HepG2 (cell line): ENCODE results near the gene ACYP2. TPM values are rescaled to one million over a fixed set of nuclear protein-coding genes. Genes with fewer than 3 reads are reported as not detected.
"Not testable (repeated sequence)": the region's sequence is repeated elsewhere in the genome, so short reads cannot be mapped to it uniquely, and the experiment has no call there.

Source experiments
- ATAC-seq: fragments of 200-7000 bp; cut with Tn5 transposase; 3 replicates; pipeline ENCODE4 v1.9.1; 2020; ENCODE audit warnings: mild to moderate bottlenecking, moderate library complexity
- BruUV-seq: library from RNA; stranded (reverse); fragments of 400-500 nt; replicated peaks from 2 replicates; lab custom pipeline; 2021; lab: Mats Ljungman, UMichigan
- CTCF ChIA-PET: fragments of 300-600 bp; formaldehyde crosslinking; extraction: SDS; loops from one replicate; lab custom pipeline; 2021; ENCODE audit warnings: low total read pairs, inconsistent platforms, low intra/inter-chr PET ratio; lab: Yijun Ruan, JAX
- POLR2A ChIA-PET: fragments of 350-600 bp; sonication (Branson Sonifier 250); formaldehyde crosslinking; loops from one replicate; lab custom pipeline; 2020; ENCODE audit warnings: antibody characterized with exemption, inconsistent platforms; lab: Yijun Ruan, JAX
- DNase-seq: peaks from one replicate; pipeline ENCODE4 v3.0.0-alpha.2; 2015; ENCODE audit warnings: low spot score
- FAIRE-seq: peaks from 3 replicates; lab custom pipeline; 2011; peaks lifted over from hg19 to GRCh38; lab: Jason Lieb, UNC
- H2AFZ ChIP-seq: one replicate; pipeline ENCODE4 v1.6.1; 2011; ENCODE audit warnings: low read length, inconsistent platforms
- H3K27ac ChIP-seq: fragments of 300-600 bp; 3 replicates; pipeline ENCODE4 v1.8.0; 2011; ENCODE audit warnings: mixed run types, mild to moderate bottlenecking, mixed read lengths, low read length, inconsistent platforms; ENCODE audit not compliant: insufficient read depth; ENCODE audit errors: extremely low read length
- H3K27me3 ChIP-seq, 2 experiments: fragments of 200-600 bp in 1 of 2; 2 replicates in 1 of 2; 3 replicates in 1 of 2; pipeline versions ENCODE4 v1.6.0 to v1.8.0; 2011; ENCODE audit warnings: low read length in 2 of 2, mild to moderate bottlenecking in 2 of 2, moderate library complexity in 2 of 2, inconsistent platforms in 1 of 2; ENCODE audit not compliant: insufficient read depth in 2 of 2, control insufficient read depth in 1 of 2
- H3K36me3 ChIP-seq, 2 experiments: fragments of 200-600 bp in 1 of 2; replicated peaks in 1 of 2; 2 replicates in 1 of 2; 3 replicates in 1 of 2; pipeline versions ENCODE4 v1.5.1 to v1.8.0; 2011; ENCODE audit warnings: low read length in 2 of 2, inconsistent platforms in 1 of 2; ENCODE audit not compliant: insufficient read depth in 2 of 2, control insufficient read depth in 1 of 2
- H3K4me1 ChIP-seq: 2 replicates; pipeline ENCODE4 v1.5.1; 2012; ENCODE audit warnings: low read length, inconsistent platforms; ENCODE audit not compliant: insufficient read depth
- H3K4me2 ChIP-seq: 2 replicates; pipeline ENCODE4 v1.6.0; 2011; ENCODE audit warnings: low read depth, low read length, inconsistent platforms
- H3K4me3 ChIP-seq, 3 experiments: fragments of 200-600 bp in 1 of 3; sonication (generic), shearing (Covaris generic) in 1 of 3; replicated peaks in 1 of 3; 2 replicates each; pipeline ENCODE4 v1.5.1; 2011 to 2016; ENCODE audit warnings: low read length in 3 of 3, inconsistent platforms in 2 of 3, low read depth in 2 of 3, mild to moderate bottlenecking in 2 of 3, control low read depth in 1 of 3, mixed read lengths in 1 of 3; ENCODE audit not compliant: insufficient read depth in 1 of 3
- H3K79me2 ChIP-seq: one replicate; pipeline ENCODE4 v1.6.1; 2011; ENCODE audit warnings: low read length, inconsistent platforms; ENCODE audit not compliant: insufficient read depth
- H3K9ac ChIP-seq: 2 replicates; pipeline ENCODE4 v1.6.0; 2011; ENCODE audit warnings: mild to moderate bottlenecking, low read depth, low read length, inconsistent platforms; ENCODE audit not compliant: insufficient read depth
- H3K9me3 ChIP-seq: 2 replicates; pipeline ENCODE4 v1.5.1; 2012; ENCODE audit warnings: mild to moderate bottlenecking, low read length
- H4K20me1 ChIP-seq: 2 replicates; pipeline ENCODE4 v1.6.0; 2011; ENCODE audit warnings: inconsistent platforms, mild to moderate bottlenecking, low read length, moderate library complexity; ENCODE audit not compliant: insufficient read depth
- FOXA1 ChIP-seq, 2 experiments: fragments of 450-650 bp in 1 of 2; sonication (generic) in 1 of 2; formaldehyde crosslinking in 1 of 2; IDR thresholded peaks; 2 replicates each; pipeline versions ENCODE4 v1.4.0 to v1.6.1; 2016 to 2020; ENCODE audit warnings: missing genetic modification reagents in 1 of 2
- FOXP4 ChIP-seq: sonication (generic); formaldehyde crosslinking; IDR thresholded peaks from 2 replicates; pipeline ENCODE4 v1.4.0; 2020; ENCODE audit warnings: missing genetic modification reagents
- JUND ChIP-seq: sonication (generic); formaldehyde crosslinking; IDR thresholded peaks from 2 replicates; pipeline ENCODE4 v1.8.0; 2022; ENCODE audit warnings: mild to moderate bottlenecking, missing genetic modification reagents
- NFKBIZ ChIP-seq: IDR thresholded peaks from 2 replicates; pipeline ENCODE4 v1.6.1; 2018; ENCODE audit warnings: missing genetic modification reagents, missing compliant biosample characterization
- SALL2 ChIP-seq: sonication (generic); formaldehyde crosslinking; IDR thresholded peaks from 2 replicates; pipeline ENCODE4 v1.8.1; 2023; ENCODE audit warnings: mild to moderate bottlenecking, missing genetic modification reagents, inconsistent platforms
- SUZ12 ChIP-seq: fragments of 150-350 bp; IDR thresholded peaks from 2 replicates; pipeline ENCODE4 v1.6.1; 2014; ENCODE audit warnings: low read depth, low read length
- ZC3H13 ChIP-seq: sonication (generic); formaldehyde crosslinking; IDR thresholded peaks from 2 replicates; pipeline ENCODE4 v1.8.1; 2023; ENCODE audit warnings: mild to moderate bottlenecking, missing genetic modification reagents, moderate library complexity
- WGBS: methylation state at CpG from one replicate; pipeline ENCODE4 v1.1.6; 2017; ENCODE audit warnings: low lambda C conversion rate; 5-methylcytosine and 5-hydroxymethylcytosine counted together
- in situ Hi-C: cut with HindIII; loops from 2 replicates; pipeline ENCODE4 v1.10.0; 2017; ENCODE audit warnings: low pct_unique_long_range_greater_than_20kb; ENCODE audit not compliant: extremely low pct_ligation_motif_present
- intact Hi-C: fragments of 100-400 bp; cut with micrococcal nuclease; formaldehyde crosslinking; loops from one replicate; pipeline ENCODE4 v1.10.0; 2022; ENCODE audit not compliant: unreplicated experiment
- polyA plus RNA-seq, 8 experiments: library from polyadenylated mRNA; depleted of rRNA in 3 of 8; stranded (reverse) in 7 of 8; unstranded in 1 of 8; fragments of >200 nt; fragmentation: Illumina TruSeq in 4 of 8; extraction: Trizol in 4 of 8; gene quantifications; 2 replicates each; pipeline versions ENCODE4 v1.2.1 to v1.2.3, GENCODE V29; 2011 to 2016; ENCODE audit warnings: low read depth in 4 of 8, missing spikeins in 1 of 8, mixed read lengths in 1 of 8; ENCODE audit not compliant: insufficient read depth in 1 of 8
- total RNA-seq, 5 experiments: library from RNA; depleted of rRNA; stranded (reverse); fragments of >200 nt; fragmentation: Illumina TruSeq; extraction: Trizol; gene quantifications; 2 replicates each; pipeline ENCODE4 v1.2.3, GENCODE V29; 2016; ENCODE audit warnings: low read depth in 1 of 5
- TF ChIP-seq, protein P1 (sequence below): sonication (generic); formaldehyde crosslinking; IDR thresholded peaks from 2 replicates; pipeline ENCODE4 v1.4.0; 2020; ENCODE audit warnings: mild to moderate bottlenecking, missing genetic modification reagents

ACYP2 gene
- total and polyA plus RNA-seq, 2 of the 13 experiments (the other 11 are each of a cell fraction or from before 2014, with no cell fraction given) = 12.3 to 12.7 TPM

- TF ChIP-seq JUND (peak; percentile 74; the same call in 1 of the 2 replicates), FOXP4 (CRISPR knock-in tag) (peak; percentile 31; the same call in 1 of the 2 replicates), ZC3H13 (CRISPR knock-in tag) (no peak), SUZ12 (no peak), FOXA1 (IDR thresholded peaks at IDR 0.05) (no peak), FOXA1 (CRISPR knock-in tag; IDR thresholded peaks at IDR 0.05) (peak; percentile 51), SALL2 (CRISPR knock-in tag) (no peak), NFKBIZ (no peak)
- TF ChIP-seq, protein P1, sequence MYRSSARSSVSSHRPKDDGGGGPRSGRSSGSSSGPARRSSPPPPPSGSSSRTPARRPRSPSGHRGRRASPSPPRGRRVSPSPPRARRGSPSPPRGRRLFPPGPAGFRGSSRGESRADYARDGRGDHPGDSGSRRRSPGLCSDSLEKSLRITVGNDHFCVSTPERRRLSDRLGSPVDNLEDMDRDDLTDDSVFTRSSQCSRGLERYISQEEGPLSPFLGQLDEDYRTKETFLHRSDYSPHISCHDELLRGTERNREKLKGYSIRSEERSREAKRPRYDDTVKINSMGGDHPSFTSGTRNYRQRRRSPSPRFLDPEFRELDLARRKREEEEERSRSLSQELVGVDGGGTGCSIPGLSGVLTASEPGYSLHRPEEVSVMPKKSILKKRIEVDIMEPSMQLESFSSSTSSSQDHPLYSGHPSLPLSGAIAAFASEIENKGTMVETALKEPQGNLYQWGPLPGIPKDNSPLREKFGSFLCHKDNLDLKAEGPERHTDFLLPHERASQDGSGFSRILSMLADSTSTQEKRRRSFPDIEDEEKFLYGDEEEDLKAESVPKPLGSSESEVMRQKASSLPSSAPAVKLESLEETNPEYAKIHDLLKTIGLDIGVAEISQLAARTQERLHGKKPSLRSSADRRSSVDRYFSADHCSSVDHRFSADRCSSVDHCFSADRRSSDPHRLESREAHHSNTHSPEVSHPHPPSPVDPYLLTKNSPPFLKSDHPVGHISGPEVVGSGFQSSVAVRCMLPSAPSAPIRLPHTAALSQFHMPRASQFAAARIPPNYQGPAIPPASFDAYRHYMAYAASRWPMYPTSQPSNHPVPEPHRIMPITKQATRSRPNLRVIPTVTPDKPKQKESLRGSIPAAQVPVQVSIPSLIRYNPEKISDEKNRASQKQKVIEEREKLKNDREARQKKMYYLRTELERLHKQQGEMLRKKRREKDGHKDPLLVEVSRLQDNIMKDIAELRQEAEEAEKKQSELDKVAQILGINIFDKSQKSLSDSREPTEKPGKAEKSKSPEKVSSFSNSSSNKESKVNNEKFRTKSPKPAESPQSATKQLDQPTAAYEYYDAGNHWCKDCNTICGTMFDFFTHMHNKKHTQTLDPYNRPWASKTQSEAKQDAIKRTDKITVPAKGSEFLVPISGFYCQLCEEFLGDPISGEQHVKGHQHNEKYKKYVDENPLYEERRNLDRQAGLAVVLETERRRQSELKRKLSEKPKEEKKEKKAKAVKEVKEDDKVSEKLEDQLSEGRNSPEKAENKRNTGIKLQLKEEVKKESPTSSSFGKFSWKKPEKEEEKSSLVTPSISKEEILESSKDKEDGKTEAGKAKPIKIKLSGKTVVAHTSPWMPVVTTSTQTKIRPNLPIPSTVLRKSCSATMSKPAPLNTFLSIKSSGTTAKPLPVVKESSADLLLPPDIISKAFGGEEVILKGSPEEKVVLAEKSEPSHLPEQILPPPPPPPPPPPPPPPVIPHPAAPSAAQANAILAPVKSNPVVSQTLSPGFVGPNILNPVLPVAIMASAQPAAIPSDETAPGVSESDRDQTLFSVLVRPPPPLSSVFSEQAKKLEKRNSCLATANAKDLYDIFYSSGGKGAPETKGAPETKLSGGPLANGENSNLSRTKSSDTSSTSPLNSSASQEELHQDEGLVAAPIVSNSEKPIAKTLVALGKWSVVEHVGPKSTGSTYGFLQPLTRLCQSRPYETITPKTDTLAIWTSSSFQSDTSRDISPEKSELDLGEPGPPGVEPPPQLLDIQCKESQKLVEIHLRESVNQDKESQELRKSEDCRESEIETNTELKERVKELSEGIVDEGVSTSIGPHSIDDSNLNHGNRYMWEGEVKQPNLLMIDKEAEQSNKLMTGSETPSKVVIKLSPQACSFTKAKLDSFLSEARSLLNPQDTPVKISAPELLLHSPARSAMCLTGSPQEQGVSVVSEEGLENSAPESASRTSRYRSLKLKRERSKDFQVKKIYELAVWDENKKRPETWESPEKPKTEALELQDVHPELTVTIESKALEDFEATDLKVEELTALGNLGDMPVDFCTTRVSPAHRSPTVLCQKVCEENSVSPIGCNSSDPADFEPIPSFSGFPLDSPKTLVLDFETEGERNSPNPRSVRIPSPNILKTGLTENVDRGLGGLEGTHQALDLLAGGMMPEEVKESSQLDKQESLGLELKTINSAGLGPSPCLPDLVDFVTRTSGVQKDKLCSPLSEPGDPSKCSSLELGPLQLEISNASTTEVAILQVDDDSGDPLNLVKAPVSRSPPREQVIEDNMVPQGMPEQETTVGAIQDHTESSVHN (CRISPR knock-in tag) = no peak
Observed at GRCh38 chr2:54122939-54123338, 7.5 kb downstream of the ACYP2 start (continued).

DNA sequence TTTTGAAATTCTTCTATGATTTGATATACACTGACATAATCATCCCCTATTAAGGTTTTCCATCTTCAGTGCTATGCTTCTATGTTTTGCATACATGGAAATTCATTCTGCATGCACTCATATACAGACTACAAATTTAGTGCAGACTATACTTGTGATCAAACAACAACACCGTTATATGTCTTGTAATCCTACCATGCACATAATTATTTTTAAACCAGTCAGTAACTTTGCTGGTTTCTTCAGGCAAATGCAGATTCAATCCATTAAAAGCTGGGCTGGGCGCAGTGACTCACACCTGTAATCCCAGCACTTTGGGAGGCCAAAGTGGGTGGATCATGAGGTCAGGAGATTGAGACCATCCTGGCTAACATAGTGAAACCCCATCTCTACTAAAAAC lies 11.8 kb downstream of the ACYP2 start:
- BruUV-seq, H3K9me3 ChIP-seq, H3K79me2 ChIP-seq, H3K9ac ChIP-seq, H2AFZ ChIP-seq, FAIRE-seq, POLR2A ChIA-PET, CTCF ChIA-PET, intact Hi-C loops, H3K27me3 ChIP-seq, H3K4me2 ChIP-seq, H3K4me3 ChIP-seq, in situ Hi-C loops, H4K20me1 ChIP-seq, H3K36me3 ChIP-seq, H3K27ac ChIP-seq, ATAC-seq, DNase-seq: not testable (repeated sequence)
- peaks cover 25% of the 10 kb centered on the region for H3K4me1 ChIP-seq
- WGBS = 97% methylated on average over 2 of the region's 2 CpGs
